ENCODE results near the gene TTC28.
A peak's percentile ranks its signal among the peaks of the same experiment; 100 is the strongest.

TTC28 gene

GRCh38 chr22:27993774-27994350 is 685.8 kb downstream of the TTC28 start:
- no peak for DNase-seq

GRCh38 chr22:27993201-27993635 is 686.4 kb downstream of the TTC28 start:
- DNase-seq, result no peak

- DNase-seq, result no peak
Observed at GRCh38 chr22:27992294-27993165, 687.1 kb downstream of the TTC28 start.

- no peak for DNase-seq
Observed at GRCh38 chr22:27991586-27992293, 687.9 kb downstream of the TTC28 start.

GRCh38 chr22:27990879-27991278 is 688.8 kb downstream of the TTC28 start:
- DNase-seq, result no peak

GRCh38 chr22:27990451-27990840 is 689.2 kb downstream of the TTC28 start:
- DNase-seq, result no peak

- no peak for DNase-seq
Observed at GRCh38 chr22:27989758-27990450, 689.7 kb downstream of the TTC28 start.

- DNase-seq, result no peak
Observed at GRCh38 chr22:27988704-27989103, 690.9 kb downstream of the TTC28 start.

GRCh38 chr22:27987557-27987956 is 692.1 kb downstream of the TTC28 start:
- DNase-seq, result peak in 1 of 2 donors; percentile 81

GRCh38 chr22:27986937-27987336 is 692.7 kb downstream of the TTC28 start:
- DNase-seq, result no peak

- DNase-seq, result no peak
Observed at GRCh38 chr22:27986459-27986858, 693.2 kb downstream of the TTC28 start.

GRCh38 chr22:27985323-27986275 is 694.0 kb downstream of the TTC28 start:
- no peak for DNase-seq

GRCh38 chr22:27984723-27985122 is 694.9 kb downstream of the TTC28 start:
- no peak for DNase-seq

GRCh38 chr22:27984001-27984695 is 695.5 kb downstream of the TTC28 start:
- no peak for DNase-seq

GRCh38 chr22:27983361-27983791 is 696.3 kb downstream of the TTC28 start:
- DNase-seq, result no peak

GRCh38 chr22:27982630-27983180 is 696.9 kb downstream of the TTC28 start:
- DNase-seq, result no peak

- no peak for DNase-seq
Observed at GRCh38 chr22:27982106-27982505, 697.5 kb downstream of the TTC28 start.

GRCh38 chr22:27980424-27981148 is 699.1 kb downstream of the TTC28 start:
- no peak for DNase-seq

GRCh38 chr22:27978802-27979201 is 700.8 kb downstream of the TTC28 start:
- DNase-seq, result no peak

GRCh38 chr22:27978317-27978716 is 701.3 kb downstream of the TTC28 start:
- no peak for DNase-seq

Measured in bone marrow (tissue), 2 donors.